NCI-H446 (cell line): ENCODE results near the gene TTI1.
"Not testable (repeated sequence)": the region's sequence is repeated elsewhere in the genome, so short reads cannot be mapped to it uniquely, and the experiment has no call there.

ENCODE experiments used
- DNase-seq, 2 experiments: peaks; one replicate each; lab custom pipeline; 2025; lab: John Stamatoyannopoulos, UW

Gene TTI1

DNA sequence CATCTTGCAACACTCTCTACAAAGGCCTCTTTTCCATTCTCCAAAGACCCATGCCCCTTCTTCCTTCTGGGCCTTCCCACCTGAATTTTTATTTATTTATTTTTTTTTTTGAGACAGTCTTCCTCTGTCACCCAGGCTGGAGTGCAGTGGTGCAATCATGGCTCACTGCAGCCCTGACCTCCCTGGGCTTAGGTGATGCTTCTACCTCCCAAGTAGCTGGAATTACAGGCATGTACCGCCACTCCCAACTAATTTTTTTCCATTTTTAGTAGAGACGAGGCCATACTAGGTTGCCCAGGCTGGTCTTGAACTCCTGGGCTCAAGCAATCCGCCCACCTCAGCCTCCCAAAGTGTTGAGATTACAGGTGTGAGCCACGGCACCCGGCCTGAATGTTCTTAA is 23.8 kb downstream of the TTI1 start:
- DNase-seq, result not testable (repeated sequence)

DNA sequence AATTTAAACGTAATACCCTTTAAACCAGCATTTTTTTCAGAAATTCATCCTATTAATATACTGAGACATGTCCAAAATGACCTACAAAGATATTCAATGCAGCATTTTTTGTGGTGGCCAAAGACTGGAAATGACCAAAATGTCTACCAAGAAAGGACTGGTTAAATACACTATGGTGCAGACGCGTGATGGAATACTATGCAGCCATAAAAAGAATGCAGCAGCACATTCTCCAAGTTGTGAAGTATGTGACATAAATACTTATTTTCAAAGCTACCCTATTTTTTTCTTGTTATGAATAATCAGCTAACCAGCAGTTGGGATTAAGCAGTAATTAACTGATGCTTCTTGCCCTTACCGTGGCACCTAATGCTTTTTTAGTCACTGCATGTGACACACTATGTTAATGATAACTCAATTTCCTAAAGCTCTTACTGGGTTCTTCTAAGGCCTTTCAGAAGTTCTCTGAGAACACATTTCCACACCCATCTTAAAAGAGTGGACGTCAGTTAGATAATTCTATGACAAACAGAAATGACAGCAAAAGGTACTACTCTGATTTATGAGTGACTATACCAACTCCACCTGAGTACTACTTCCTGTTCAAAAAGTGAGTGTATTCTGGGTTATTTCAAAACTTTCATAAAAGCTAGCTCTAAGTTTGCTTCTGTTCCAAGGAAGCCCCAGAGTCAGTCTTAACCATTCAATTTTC is 24.9 kb downstream of the TTI1 start:
- DNase-seq, result no peak

DNA sequence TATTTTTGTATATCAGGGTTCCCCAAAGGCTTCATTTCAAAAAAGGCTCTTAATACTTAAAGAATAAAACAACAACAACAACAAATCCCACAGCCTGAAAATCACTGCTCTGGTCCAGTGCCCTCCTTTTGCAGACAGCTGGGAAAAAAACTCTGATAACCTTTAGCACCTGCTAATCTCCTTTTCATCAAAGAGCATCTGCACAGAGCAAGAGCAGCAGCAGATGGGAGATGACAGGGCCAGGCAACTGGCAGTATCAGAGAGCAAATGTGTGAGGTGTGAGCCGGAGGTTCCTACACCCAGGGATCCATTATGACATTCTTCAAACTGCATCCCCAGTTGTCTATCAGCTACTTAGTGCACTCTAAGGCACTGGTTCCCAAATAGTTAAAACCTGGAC is 25.7 kb downstream of the TTI1 start:
- DNase-seq, result no peak

DNA sequence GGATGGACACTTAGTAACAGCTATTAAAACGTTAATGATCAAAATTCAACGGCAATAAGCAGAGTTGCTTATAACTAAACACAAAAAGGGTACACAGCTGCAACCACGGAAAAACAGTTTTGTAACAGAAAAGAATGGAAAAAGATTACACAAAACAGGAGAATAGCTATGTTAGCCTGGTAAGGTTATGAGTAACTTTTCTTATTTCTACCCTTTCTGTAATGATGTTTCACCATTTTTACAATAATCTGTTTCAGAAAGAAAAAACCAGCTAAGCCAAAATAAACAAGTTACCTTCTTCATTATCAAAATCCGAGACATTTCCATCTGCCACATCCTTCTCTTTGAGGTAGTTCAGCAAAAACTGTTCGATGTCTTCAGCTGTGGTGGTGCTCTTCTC is 27.4 kb downstream of the TTI1 start:
- no peak for DNase-seq

DNA sequence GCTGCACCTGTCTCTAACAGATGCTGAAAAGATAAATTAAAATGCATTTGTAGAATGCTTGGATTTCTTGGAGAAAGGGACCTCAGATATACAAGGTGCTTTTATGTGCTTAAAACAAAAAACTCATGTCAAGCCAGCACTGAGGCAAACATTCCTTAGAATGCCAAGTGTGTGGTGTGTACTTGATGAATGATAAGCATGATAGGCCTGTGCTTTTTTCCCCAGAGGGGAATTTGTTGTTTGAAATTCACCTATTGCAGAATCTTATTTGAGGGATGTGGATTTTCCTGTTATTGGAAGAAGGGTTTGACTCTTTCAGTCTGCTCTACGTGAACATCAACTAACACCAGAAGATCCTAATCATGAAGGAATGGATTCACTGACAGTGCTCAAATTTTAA is 28.8 kb downstream of the TTI1 start:
- no peak for DNase-seq

DNA sequence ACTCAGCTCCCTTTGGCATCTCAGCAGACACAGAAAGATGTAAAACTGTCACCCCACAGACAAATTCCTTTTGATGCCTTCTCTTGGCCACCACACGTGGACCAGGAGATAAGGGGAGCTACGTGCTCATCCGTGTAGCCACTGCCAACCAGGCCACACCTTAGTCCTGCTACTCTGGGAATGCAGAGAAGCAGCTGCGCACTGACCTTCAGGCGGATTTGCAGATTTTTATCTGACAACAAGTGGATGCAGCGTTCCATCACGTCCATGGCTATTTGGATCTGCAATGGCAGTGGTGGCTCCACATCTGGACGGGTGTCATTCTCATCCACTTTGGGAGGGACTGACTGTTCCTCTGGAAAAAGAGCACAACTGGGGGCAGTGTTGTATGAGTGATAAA is 30.8 kb downstream of the TTI1 start:
- no peak for DNase-seq

DNA sequence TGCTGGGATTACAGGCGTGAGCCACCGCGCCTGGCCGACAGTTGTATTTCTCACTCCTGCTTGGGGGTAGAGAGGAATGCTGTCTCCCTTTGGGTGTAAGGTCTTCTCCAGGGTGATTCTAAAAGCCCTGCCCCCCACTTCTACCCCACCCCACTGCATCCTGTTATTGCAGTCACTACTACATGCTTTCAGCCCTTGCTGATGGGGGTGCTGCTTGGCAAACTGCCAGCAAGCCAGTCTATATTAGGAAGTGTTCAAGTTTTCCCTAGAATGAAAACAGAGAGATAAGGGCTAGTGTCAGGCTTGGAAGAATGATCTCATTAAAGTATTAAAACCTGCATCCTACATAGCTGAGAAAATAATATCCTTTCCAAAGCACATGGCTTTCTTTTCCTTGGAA is 31.3 kb downstream of the TTI1 start:
- no peak for DNase-seq

DNA sequence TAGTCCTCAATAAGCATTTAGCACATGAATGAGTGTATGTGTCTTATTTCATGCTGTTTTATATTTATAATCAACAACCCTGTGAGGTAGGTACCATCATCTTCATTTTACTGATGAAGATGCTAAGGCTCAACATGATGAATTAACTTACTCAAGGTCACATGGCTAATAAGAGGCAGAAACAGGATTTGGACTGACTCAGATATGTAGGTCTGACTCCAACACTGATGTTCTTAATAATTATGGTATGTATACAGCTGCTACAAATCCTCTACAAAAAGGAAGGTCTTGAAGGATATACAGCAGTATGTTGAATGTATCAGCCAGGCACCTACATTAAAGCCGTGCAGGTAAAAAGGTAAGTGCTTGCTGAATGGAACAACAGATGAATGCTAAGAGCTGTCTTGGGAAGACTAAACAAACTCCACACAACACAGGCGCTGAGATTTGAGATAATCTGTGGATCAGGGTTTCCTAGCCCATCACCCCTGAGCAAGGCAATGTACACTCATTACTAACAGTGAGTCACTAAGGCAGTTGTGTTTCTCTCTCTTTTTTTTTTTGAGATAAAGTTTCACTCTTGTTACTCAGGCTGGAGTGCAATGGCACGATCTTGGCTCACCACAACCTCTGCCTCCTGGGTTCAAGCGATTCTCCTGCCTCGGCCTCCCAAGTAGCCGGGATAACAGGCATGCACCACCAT is 31.9 kb downstream of the TTI1 start:
- no peak for DNase-seq

DNA sequence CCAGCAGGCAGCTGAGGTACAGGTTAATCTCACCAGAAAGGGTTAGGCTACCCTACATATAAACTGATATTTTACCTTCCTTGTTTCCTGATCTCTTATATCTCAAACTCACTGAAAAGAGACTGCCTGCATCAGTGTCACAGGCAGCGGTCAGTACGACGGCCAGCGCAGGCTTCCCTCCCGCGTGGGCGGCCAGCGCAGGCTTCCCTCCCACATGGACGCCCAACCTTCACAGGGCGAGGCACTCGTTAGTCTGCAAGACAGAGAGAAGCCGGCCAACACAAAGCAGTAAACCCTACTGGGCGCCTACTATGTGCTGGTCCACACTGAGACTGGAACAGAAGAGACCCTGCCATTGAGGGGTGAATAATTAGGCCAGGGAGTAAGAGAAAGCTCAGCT is 33.0 kb downstream of the TTI1 start:
- DNase-seq, result no peak

DNA sequence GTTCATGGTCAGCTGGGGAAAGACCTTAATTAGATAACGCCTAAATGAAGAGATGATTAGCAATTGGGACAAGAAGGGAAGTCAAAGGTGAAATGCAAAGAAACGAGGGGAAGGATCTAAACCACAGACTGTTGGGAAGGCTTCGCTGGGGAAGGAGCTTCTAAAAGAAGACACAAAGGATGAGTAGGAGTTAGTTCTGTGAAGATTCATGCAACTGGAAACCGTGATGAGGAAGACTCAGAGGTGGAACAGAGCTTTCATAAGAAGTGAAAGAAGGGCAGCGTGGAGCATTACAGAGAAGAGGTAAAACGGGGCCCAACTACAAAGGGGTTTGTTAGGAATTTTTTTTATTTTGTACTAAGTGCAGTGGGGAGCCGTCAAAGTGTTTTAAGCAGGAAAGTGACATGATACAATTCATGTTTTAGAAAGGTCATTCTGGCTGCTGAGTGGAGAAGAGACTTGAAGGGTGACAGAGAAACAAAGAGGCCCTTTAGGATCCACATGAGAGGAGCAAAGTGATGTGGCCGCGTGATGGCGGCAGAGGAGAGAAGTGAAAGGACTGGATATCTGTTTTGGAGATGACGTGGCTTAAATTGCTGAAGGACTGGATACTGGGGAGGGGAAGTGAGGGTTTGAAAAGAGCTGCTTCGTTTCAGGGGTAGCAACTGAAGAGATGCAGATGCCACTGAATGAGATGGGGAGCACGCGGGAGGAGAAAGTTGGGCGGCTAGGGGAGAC is 33.6 kb downstream of the TTI1 start:
- DNase-seq, result no peak

DNA sequence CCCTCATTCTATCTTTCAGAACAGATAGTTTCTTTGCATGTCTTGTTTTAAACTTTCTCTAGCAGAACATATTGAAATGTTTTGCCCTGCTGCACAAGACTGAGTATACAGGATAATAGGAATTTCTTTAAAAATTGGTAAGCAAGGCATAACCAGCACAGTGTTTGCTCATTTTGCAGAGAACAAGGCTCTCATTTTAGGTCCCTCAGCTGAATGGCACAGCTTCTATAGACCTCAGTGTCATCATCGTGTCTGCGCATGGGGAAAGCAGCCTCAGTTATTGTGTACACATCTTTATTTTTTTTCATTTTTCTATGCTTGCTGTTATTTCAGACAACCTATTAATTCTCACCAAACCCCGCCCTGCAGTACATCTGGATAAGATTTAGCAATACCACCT is 35.7 kb downstream of the TTI1 start:
- DNase-seq, result no peak

DNA sequence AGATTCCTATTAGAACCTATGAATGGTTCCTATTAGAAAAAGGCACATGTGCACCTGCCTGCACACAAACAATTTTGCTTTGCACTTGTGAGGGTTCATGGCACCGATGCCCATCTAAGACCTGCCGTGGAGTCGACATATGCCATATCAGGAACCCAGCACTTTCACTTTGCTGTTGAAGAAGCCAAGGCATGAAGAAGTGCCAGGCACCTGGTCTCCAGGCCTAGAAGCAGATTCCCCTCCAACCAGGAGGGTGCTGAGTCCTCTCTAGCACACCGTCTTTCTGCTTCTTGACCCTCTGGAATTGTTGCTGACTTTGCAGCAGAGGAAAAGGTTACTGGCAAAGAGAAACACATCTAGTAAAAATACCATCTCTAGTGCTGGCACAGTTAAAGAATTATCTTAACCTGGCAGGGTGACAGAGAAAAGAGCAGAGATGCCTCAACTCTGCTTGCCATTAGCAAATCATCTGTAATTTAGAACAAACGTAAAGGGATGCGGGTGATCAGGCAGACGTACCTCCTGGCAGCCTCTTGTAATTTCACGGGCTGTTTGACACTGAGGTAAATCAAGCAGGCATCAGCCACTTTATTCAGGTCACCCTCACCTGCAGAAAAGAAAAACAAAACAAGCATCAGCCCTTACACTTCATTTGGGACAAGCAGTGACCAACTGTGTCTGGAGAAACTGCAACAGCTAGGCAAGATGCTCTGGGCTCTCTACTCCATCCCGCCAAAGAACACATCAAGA is 37.2 kb downstream of the TTI1 start:
- no peak for DNase-seq

DNA sequence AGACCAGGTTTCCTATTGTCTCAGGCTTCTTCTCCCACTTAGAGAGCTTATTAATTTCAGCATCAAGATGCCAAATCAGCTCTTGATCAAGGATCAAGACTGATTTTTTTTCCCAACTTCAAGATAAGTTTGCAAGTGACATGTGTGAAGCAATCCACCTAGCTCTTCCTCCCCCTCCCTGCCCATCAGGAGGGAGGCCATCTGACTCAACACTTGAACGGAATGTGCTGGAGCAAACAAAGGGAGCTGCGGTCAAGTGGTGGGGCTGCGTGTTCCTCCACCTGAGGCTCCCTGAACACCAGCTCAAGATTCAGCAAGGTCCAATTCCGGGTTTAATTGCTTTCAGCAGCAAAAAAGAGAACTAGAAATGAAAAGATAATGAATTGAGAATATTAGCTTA is 38.7 kb downstream of the TTI1 start:
- DNase-seq, result no peak

DNA sequence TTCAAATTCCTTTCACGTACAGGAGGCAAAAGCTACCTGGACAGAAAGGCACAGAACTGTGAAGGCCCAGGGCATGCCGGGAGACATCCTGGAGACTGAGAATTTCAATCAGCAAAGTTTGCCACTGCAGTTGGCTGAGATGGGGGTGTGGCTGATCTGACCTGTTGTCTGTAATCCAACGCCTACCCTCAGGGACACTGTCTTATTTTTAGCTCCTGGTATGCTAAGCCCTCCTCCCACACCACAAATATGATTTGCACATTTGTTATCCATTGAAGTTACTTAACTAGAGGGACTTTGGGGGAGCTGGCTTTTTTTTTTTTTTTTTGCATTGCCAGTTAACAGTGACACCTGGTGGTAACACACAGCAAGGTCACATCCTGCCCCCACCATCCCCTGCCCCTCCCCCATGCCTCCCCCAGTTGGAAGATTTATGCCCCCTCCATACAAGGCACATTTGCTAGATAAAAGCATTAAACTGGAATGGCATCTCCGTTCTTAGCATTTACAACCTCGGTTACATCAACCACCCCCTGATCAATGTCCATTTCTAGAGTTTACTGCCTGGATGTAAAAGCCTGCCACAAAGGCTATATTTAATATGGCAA is 40.4 kb downstream of the TTI1 start:
- no peak for DNase-seq

DNA sequence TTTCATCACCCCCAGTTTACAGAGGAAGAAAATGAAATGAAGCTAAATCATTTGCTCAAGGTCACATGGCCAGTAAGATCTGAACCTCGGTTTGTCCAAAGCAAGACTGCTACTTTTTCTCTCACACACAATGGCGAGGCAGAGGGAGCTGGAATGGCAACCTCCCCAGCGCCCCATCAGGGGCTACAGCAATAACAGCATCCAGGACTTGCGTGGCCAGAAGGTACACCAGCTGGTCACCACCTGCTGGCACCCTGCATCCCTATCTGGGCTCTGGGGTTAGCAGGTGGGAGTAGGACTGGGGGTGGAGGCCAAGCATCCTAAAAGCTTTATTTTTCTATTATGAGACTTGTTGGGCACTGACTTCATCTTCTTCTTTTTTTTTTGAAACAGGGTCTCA is 41.3 kb downstream of the TTI1 start:
- DNase-seq, result no peak

DNA sequence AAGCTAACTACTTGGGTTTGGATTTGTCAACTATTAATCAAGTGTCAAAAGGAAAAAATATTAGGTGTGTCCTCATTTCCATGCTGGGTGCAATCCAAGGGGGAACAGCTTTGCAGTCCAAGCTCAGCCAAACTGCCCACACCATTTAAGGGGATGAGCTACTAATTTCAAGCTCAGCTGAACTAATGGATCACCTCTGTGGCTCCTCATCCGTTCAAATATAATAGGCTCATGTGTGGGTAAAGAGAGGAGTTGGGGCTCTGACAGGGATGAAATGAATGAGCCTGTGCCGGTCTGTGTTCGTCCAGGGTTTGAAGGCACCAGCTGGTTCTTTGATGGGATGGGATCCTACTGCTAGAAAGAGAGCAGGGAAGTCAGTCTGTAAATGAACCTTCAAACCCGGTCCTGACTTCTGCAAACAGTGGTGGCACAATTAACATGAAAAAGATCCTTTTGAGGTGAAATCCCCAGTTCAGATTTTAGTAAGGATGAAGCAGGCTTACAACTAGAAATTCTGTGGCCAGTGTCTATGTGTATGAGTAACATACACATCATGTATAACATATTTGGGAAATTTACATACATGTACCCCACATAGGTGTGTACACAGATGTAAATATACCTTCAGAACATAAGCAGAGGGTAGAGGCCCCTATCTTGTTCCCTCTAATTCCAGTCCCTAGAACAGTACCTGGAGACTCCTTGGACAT is 41.9 kb downstream of the TTI1 start:
- DNase-seq, result no peak

DNA sequence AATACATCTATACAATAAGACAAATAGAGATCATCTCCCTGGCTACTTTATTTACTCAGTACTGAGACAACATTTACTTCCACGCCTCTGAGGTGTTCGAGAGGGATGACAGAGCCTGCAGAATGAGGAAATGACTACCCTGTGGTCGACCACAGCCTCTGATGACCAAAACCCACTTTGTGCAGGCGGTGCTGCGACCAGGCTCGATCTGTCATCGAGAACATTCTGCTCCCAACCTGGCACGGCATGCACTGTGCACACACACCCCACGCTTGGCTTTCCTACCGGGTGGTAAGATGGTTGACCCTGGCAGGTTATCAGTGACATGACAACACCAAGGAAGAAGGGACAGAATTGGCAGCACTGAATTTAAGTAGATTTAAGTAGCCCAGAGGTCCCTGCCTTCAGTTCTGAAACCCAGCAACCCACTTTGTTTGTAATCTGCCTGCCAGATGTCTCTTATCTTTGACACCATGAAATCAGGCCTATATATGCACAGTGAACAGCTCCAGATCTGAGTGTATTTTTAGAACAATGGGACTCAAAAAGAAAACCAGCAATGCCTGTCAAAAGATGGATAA is 42.6 kb downstream of the TTI1 start:
- no peak for DNase-seq

DNA sequence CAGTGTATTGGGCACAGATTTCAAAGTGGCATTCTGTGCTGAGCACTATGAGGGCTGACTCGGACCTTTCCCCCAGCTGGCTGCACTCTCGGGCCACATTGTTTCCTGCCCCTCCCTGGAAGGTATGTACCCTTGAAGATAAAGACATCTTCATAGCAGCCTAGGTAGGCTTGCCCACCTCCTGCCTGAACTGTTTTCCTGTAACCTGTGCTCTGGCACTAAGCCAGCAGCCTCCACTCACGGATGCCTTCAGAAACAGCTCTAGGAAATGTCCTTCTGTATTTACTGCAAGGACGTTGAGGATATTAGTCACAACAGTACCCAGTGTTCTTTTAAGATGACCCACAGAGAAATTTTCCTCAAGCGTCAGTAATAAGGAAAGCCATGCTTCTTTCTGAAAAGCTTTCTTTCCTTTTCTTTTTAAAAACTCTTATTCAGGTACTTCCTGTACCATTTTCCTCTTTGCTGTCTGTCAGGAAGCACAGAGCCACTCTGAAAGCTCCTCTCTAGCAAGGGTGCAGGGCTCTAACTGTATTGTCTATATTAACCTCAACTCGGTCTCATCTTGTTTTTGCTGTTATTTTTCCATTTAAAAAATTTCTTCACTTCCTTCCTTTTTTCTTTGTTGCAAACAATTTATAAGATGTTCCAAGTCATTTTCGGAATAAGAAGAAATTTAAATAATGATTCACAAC is 43.5 kb downstream of the TTI1 start:
- DNase-seq, result no peak

DNA sequence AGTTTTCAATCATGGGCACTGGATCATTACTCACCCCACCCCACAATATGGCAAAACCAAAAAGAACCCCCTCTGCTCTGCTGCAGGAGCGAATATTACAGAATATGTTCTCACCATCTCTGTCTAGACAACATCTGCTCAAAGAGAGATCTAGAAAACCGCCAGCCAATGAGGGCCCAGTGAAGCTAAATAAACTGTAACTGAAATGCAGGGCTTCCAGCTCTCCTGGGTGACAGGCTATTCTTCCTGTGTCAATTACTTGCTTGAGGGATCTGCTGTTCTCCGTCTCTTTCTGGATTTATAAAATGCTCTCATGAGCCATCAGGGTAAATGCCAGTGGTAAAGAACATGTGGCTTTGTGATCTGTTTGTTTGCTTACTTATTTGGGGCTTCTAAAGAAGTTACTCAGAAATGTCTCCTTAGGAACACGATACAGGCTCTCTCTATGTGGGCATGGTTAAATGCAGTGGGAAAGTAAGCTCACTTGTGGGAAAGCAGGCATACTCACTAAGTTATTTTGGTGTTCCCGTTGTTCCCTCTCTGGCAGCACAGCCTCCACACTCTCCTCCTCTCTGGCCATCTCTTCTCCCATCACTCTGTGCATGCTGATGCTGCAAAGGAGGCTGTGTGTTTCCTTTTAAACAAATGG is 44.8 kb downstream of the TTI1 start:
- DNase-seq, result no peak
